H9 (cell line): ENCODE results near the gene SPCS2. TPM values are rescaled to one million over a fixed set of nuclear protein-coding genes. Genes with fewer than 3 reads are reported as not detected.

ENCODE experiments used
- DNase-seq: peaks from one replicate; pipeline ENCODE4 v3.0.0-alpha.2; 2017
- H2AFZ ChIP-seq: one replicate; pipeline ENCODE4 v1.6.1; 2013; ENCODE audit warnings: mild to moderate bottlenecking, low read length, control low read depth, moderate library complexity
- H2AK5ac ChIP-seq: 2 replicates; pipeline ENCODE4 v1.6.1; 2013; ENCODE audit warnings: low read length, control low read depth, mixed read lengths; ENCODE audit not compliant: insufficient read length
- H2BK120ac ChIP-seq: one replicate; pipeline ENCODE4 v1.6.1; 2013; ENCODE audit warnings: low read depth, mild to moderate bottlenecking, low read length, control low read depth, inconsistent platforms; ENCODE audit not compliant: poor library complexity, severe bottlenecking
- H2BK12ac ChIP-seq: 2 replicates; pipeline ENCODE4 v1.6.1; 2013; ENCODE audit warnings: low read length, control low read depth, mixed read lengths, low read depth; ENCODE audit not compliant: insufficient read length
- H2BK15ac ChIP-seq: 2 replicates; pipeline ENCODE4 v1.6.1; 2013; ENCODE audit warnings: low read depth, low read length, control low read depth
- H2BK20ac ChIP-seq: one replicate; pipeline ENCODE4 v1.6.1; 2013; ENCODE audit warnings: low read depth, mild to moderate bottlenecking, low read length, control low read depth, inconsistent platforms; ENCODE audit not compliant: poor library complexity, severe bottlenecking
- H2BK5ac ChIP-seq: 2 replicates; pipeline ENCODE4 v1.6.1; 2013; ENCODE audit warnings: low read length, control low read depth, mixed read lengths; ENCODE audit not compliant: insufficient read length
- H3K14ac ChIP-seq: 2 replicates; pipeline ENCODE4 v1.6.1; 2013; ENCODE audit warnings: low read length, control low read depth; ENCODE audit not compliant: insufficient read depth
- H3K18ac ChIP-seq: 2 replicates; pipeline ENCODE4 v1.6.1; 2013; ENCODE audit warnings: low read depth, mild to moderate bottlenecking, mixed read lengths, low read length, control low read depth; ENCODE audit not compliant: insufficient read length
- H3K23ac ChIP-seq: 2 replicates; pipeline ENCODE4 v1.6.1; 2013; ENCODE audit warnings: low read length, control low read depth, mixed read lengths, low read depth; ENCODE audit not compliant: insufficient read length
- H3K23me2 ChIP-seq: 2 replicates; pipeline ENCODE4 v1.6.1; 2013; ENCODE audit warnings: low read depth, mild to moderate bottlenecking, mixed read lengths, low read length, control low read depth; ENCODE audit not compliant: insufficient read length, poor library complexity, severe bottlenecking
- H3K27ac ChIP-seq: 2 replicates; pipeline ENCODE4 v1.5.1; 2013; ENCODE audit warnings: low read length, control low read depth, mixed read lengths, low read depth; ENCODE audit not compliant: insufficient read length
- H3K27me3 ChIP-seq: 2 replicates; pipeline ENCODE4 v1.6.1; 2013; ENCODE audit warnings: low read length, control low read depth, inconsistent platforms; ENCODE audit not compliant: insufficient read depth
- H3K4ac ChIP-seq: 2 replicates; pipeline ENCODE4 v1.6.1; 2013; ENCODE audit warnings: low read depth, mild to moderate bottlenecking, control low read depth, inconsistent platforms, low read length, moderate library complexity
- H3K4me1 ChIP-seq: 2 replicates; pipeline ENCODE4 v1.6.1; 2013; ENCODE audit warnings: low read length, control low read depth, inconsistent platforms; ENCODE audit not compliant: insufficient read depth
- H3K4me2 ChIP-seq: 2 replicates; pipeline ENCODE4 v1.6.1; 2013; ENCODE audit warnings: low read length, control low read depth, mixed read lengths; ENCODE audit not compliant: insufficient read length, insufficient read depth
- H3K56ac ChIP-seq: 2 replicates; pipeline ENCODE4 v1.6.1; 2013; ENCODE audit warnings: low read depth, mild to moderate bottlenecking, mixed read lengths, low read length, control low read depth; ENCODE audit not compliant: insufficient read length
- H3K79me1 ChIP-seq: 2 replicates; pipeline ENCODE4 v1.6.1; 2013; ENCODE audit warnings: low read depth, mild to moderate bottlenecking, moderate library complexity, low read length, control low read depth, inconsistent platforms; ENCODE audit not compliant: insufficient read depth, poor library complexity, severe bottlenecking
- H3K79me2 ChIP-seq: 2 replicates; pipeline ENCODE4 v1.6.1; 2013; ENCODE audit warnings: low read length, control low read depth, inconsistent platforms; ENCODE audit not compliant: insufficient read depth
- H3K9ac ChIP-seq: 2 replicates; pipeline ENCODE4 v1.6.1; 2013; ENCODE audit warnings: low read length, control low read depth, mixed read lengths; ENCODE audit not compliant: insufficient read length; ENCODE audit errors: extremely low read depth
- H3K9me3 ChIP-seq: one replicate; pipeline ENCODE4 v1.6.1; 2013; ENCODE audit warnings: low read depth, low read length, inconsistent platforms; ENCODE audit not compliant: control insufficient read depth
- H3T11ph ChIP-seq: one replicate; pipeline ENCODE4 v1.6.1; 2013; ENCODE audit warnings: mild to moderate bottlenecking, low read length, control low read depth, inconsistent platforms
- H4K20me1 ChIP-seq: one replicate; pipeline ENCODE4 v1.6.1; 2013; ENCODE audit not compliant: control insufficient read depth, insufficient read length, insufficient read depth
- H4K5ac ChIP-seq: 2 replicates; pipeline ENCODE4 v1.6.1; 2013; ENCODE audit warnings: low read depth, mild to moderate bottlenecking, mixed read lengths, low read length, control low read depth; ENCODE audit not compliant: insufficient read length
- H4K8ac ChIP-seq: replicated peaks from 2 replicates; pipeline ENCODE4 v1.6.1; 2013; ENCODE audit warnings: low read length, control low read depth, mixed read lengths, low read depth; ENCODE audit not compliant: insufficient read length
- H4K91ac ChIP-seq: 2 replicates; pipeline ENCODE4 v1.6.1; 2013; ENCODE audit warnings: low read depth, mild to moderate bottlenecking, moderate library complexity, mixed read lengths, low read length, control low read depth; ENCODE audit not compliant: insufficient read length
- H3K27ac Mint-ChIP-seq, 3 experiments: 2 replicates in 2 of 3; 3 replicates in 1 of 3; pipeline ENCODE4 v1.8.0; 2020 to 2021; ENCODE audit warnings: mixed read lengths in 3 of 3, mild to moderate bottlenecking in 1 of 3, moderate library complexity in 1 of 3
- H3K27me3 Mint-ChIP-seq: 2 replicates; pipeline ENCODE4 v1.8.0; 2021; ENCODE audit warnings: low read depth, mild to moderate bottlenecking, moderate library complexity, mixed read lengths
- H3K36me3 Mint-ChIP-seq, 3 experiments: 2 replicates in 2 of 3; 3 replicates in 1 of 3; pipeline ENCODE4 v1.8.0; 2020 to 2021; ENCODE audit warnings: low read depth in 3 of 3, mixed read lengths in 3 of 3; ENCODE audit not compliant: insufficient read depth in 1 of 3
- H3K4me1 Mint-ChIP-seq, 2 experiments: 2 replicates each; pipeline ENCODE4 v1.8.0; 2020; ENCODE audit warnings: mixed read lengths in 2 of 2
- H3K4me3 Mint-ChIP-seq, 2 experiments: 2 replicates in 1 of 2; 3 replicates in 1 of 2; pipeline ENCODE4 v1.8.0; 2020 to 2021; ENCODE audit warnings: mild to moderate bottlenecking in 2 of 2, mixed read lengths in 2 of 2, moderate library complexity in 1 of 2
- H3K9me3 Mint-ChIP-seq, 2 experiments: 2 replicates in 1 of 2; 3 replicates in 1 of 2; pipeline ENCODE4 v1.8.0; 2020; ENCODE audit warnings: mild to moderate bottlenecking in 2 of 2, mixed read lengths in 2 of 2, moderate library complexity in 1 of 2
- CTCF ChIP-seq: fragments of 200-600 bp; sonication (generic); conservative IDR thresholded peaks from 3 replicates; pipeline ENCODE4 v1.8.0; 2021; ENCODE audit warnings: antibody characterized with exemption, mild to moderate bottlenecking
- WGBS: extraction: QIAGEN DNeasy Blood & Tissue Kit; methylation state at CpG from one replicate; pipeline ENCODE4 v1.1.7; 2013; ENCODE audit warnings: missing lambda C conversion rate, low lambda C conversion rate, mixed read lengths; ENCODE audit not compliant: insufficient read length; ENCODE audit errors: extremely low coverage; 5-methylcytosine and 5-hydroxymethylcytosine counted together
- long read RNA-seq: library from polyadenylated mRNA; unstranded; transcript quantifications from one replicate; pipeline ENCODE4 v2.0.0, GENCODE V29; 2020
- total RNA-seq: library from RNA; stranded (reverse); gene quantifications from 2 replicates; pipeline ENCODE4 v1.2.1, GENCODE V29; 2021

SPCS2 gene
- total RNA-seq, result 138 and 144 TPM in 2 replicates
- long read RNA-seq, transcript SPCS2-202 (4 exons, 772 nt), result minor isoform, 5 of 31 reads
- long read RNA-seq, transcript SPCS2-201 (5 exons, 2,708 nt), result major isoform, 14 of 31 reads
- long read RNA-seq, partial matches to known transcripts, result 0 of 31 reads
- long read RNA-seq, other reads (novel, unspliced or antisense), result 7 of 31 reads

GRCh38 chr11:74948898-74949752 lies at the start of gene SPCS2, which contains the start of gene XRRA1:
Gene SPCS2 (plus strand): TSS chr11:74949266. CDS start chr11:74949286, 20 bp downstream.
Gene XRRA1 (minus strand): TSS chr11:74949091. CDS start chr11:74940878, 8,213 bp downstream.
- H3K27me3 Mint-ChIP-seq, result no peaks in the 10 kb centered on the region

More at GRCh38 chr11:74948898-74949752, at the start of gene SPCS2, which contains the start of gene XRRA1:
- no peak within 1 kb of the TSS for H2BK15ac ChIP-seq
- H3T11ph ChIP-seq, result no peak within 1 kb of the TSS
- H3K14ac ChIP-seq, result peak within 1 kb of the TSS; percentile 95
- peaks cover 0 to 13% (median 6%) of the 10 kb centered on the region in 3 experiments; a peak in 5 of 7 replicates for H3K36me3 Mint-ChIP-seq
- peak within 1 kb of the TSS; percentile 9 for H2AFZ ChIP-seq
- no peak within 1 kb of the TSS for H2BK5ac ChIP-seq
- H3K27ac ChIP-seq, result peak within 1 kb of the TSS; percentile 12
- H2BK120ac ChIP-seq, result no peak within 1 kb of the TSS
- no peaks in the 10 kb centered on the region; a peak in 1 of 5 replicates for H3K9me3 Mint-ChIP-seq
- DNase-seq, result peak; percentile 99
- H3K4me3 Mint-ChIP-seq, result peak within 1 kb of the TSS; percentile 96 to 98
- H3K56ac ChIP-seq, result no peak within 1 kb of the TSS
- no peak within 1 kb of the TSS for H2BK20ac ChIP-seq
- H4K91ac ChIP-seq, result no peak within 1 kb of the TSS
- peak within 1 kb of the TSS; percentile 89 for H3K9ac ChIP-seq
- no peak within 1 kb of the TSS for H3K4ac ChIP-seq
- H3K18ac ChIP-seq, result no peak within 1 kb of the TSS
- no peak within 1 kb of the TSS for H2AK5ac ChIP-seq
- H3K9me3 ChIP-seq, result no peaks in the 10 kb centered on the region
- H3K4me1 Mint-ChIP-seq, result peaks cover 15 to 16% of the 10 kb centered on the region in 2 experiments
- H4K8ac ChIP-seq, result no peak within 1 kb of the TSS
- H3K4me2 ChIP-seq, result peak within 1 kb of the TSS; percentile 94
- H3K79me1 ChIP-seq, result peaks cover 8% of the 10 kb centered on the region
- H3K27me3 ChIP-seq, result no peaks in the 10 kb centered on the region
- no peaks in the 10 kb centered on the region for H4K20me1 ChIP-seq
- no peak for TF ChIP-seq CTCF
- H2BK12ac ChIP-seq, result no peak within 1 kb of the TSS
- H3K27ac Mint-ChIP-seq, result peak within 1 kb of the TSS; percentile 97 to 99 (median 97)
- H3K79me2 ChIP-seq, result peaks cover 21% of the 10 kb centered on the region
- H3K23me2 ChIP-seq, result peaks cover 5% of the 10 kb centered on the region
- no peak within 1 kb of the TSS for H3K23ac ChIP-seq
- peak within 1 kb of the TSS; percentile 27 for H4K5ac ChIP-seq
- H3K4me1 ChIP-seq, result no peaks in the 10 kb centered on the region
- WGBS, result no CpG with 5 or more reads among the region's 67 CpGs
